GM13976 (cell line): ENCODE data around the gene TPM2.

Experiments used
- DNase-seq: peaks from one replicate; pipeline ENCODE4 v3.0.0; 2012; ENCODE audit warnings: low spot score
- in situ Hi-C: fragments of 300-500 bp; cut with MboI; formaldehyde crosslinking; loops from one replicate; pipeline ENCODE4 v1.12.0; 2022; ENCODE audit warnings: low sequenced_read_pairs, mixed read lengths, inconsistent platforms; ENCODE audit not compliant: unreplicated experiment
- TF ChIP-seq, protein P1 (sequence below): IDR thresholded peaks from 2 replicates; pipeline ENCODE4 v1.5.1; 2012; ENCODE audit warnings: borderline replicate concordance, mild to moderate bottlenecking; ENCODE audit not compliant: insufficient read depth; ENCODE audit errors: extremely low read depth, missing control alignments, control extremely low read depth

Gene TPM2

DNA sequence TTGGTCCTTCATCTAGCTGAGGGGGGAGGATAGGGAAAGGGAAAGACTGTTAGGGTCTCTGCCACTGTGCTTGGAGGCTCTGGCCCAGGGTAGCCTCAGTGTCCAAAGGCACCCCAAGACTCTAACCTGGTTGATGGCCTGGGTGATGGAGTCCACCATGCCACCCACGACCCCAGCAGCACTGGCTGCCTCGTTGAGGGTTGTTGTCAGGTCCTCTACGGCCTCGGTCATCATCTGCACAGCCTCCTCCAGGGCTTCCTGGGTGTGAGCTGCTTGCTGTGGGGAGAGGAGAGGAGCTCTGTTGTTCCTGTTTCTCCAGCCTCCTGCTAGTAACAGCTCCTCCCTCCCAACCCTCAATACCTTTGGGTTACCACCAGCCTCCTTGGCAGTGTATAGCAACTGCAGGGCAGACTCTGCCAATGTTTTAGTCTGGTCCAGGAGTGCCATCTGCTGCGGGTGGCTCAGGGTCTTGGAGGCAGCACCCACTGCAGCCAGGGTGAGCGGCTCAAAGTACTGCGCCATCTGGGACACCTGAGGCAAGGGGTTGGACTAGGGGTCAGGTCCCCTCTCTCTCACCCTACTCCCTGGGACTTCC lies 16.2 kb upstream of the TPM2 start:
- TF ChIP-seq, protein P1, sequence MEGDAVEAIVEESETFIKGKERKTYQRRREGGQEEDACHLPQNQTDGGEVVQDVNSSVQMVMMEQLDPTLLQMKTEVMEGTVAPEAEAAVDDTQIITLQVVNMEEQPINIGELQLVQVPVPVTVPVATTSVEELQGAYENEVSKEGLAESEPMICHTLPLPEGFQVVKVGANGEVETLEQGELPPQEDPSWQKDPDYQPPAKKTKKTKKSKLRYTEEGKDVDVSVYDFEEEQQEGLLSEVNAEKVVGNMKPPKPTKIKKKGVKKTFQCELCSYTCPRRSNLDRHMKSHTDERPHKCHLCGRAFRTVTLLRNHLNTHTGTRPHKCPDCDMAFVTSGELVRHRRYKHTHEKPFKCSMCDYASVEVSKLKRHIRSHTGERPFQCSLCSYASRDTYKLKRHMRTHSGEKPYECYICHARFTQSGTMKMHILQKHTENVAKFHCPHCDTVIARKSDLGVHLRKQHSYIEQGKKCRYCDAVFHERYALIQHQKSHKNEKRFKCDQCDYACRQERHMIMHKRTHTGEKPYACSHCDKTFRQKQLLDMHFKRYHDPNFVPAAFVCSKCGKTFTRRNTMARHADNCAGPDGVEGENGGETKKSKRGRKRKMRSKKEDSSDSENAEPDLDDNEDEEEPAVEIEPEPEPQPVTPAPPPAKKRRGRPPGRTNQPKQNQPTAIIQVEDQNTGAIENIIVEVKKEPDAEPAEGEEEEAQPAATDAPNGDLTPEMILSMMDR, result no peak
- in situ Hi-C loops, result no loop called here
- no peak for DNase-seq

DNA sequence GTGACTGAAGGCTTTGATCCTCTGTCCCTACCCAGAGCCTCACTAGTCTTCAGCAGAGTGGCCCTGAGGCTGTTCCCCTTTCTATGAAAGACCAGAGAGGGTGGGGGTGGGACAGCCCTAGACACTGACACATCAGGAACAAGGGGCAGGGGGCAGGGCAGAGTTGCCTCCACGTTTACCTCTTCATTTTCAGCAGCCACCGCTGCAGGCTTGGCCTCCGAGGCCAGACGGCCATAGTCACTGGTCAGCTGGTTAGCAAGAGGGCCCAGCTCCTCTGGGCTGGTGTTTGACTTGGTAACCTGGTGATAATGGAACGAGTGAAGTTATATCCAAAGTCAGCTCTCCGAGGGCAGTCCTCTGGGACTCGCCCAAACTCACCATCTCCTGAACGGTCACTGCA lies 15.6 kb upstream of the TPM2 start:
- in situ Hi-C loops, result no loop called here
- TF ChIP-seq, protein P1, result no peak
- no peak for DNase-seq

DNA sequence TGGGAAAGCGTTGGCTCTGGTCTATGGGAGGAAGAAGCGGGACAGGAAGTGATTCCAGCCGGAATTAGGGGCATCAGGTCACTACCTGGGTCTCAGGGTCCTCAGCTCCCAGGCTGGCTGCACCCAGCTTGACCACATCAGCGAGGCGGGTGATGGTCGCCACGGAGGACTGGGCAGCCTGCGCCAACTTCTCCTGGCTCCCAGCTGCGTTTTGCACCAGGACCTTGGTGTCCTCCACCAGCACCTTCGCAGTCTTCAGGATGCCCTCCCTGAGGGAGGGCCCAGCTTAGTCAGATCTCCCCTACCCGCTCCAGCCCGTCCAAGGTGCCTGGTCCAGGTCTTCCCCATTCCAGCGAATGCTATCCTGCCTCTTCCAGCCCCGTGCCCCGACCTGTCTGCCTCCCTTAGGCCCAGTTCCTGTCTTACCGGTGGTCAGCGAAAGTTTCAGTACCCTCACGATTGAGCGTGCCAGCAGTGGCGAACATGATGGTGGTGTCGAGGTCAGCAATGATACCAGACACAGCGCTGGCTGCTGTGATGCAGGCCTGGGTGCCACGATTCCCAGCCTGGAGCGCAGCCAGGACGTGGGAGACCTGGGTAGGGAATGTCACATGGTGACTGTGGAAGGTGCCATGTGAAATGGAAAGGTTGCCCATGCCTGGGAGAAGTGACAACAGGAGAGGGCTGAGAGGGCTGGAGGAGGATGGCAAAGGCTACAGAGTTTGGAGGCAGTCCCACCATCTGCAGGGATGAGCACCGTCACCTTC lies 14.4 kb upstream of the TPM2 start:
- in situ Hi-C loops, result no loop called here
- no peak for DNase-seq
- TF ChIP-seq, protein P1, result no peak

DNA sequence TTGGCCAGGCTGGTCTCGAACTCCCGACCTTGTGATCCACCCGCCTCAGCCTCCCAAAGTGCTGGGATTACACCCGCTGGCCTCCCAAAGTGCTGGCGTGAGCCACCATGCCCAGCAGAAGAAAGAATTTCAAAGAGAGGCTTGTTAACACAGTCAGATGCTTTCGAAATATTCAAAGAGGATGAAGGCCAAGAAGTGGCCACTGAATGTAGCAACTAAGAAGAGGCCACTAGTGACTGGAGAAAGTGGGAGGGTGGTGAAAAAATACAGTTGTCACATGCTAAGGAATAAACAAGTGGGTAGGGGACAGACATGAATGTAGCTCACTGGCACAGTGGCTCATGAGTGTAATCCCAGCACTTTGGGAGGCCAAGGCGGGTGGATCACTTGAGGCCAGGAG lies 13.0 kb upstream of the TPM2 start:
- in situ Hi-C loops, result no loop called here
- TF ChIP-seq, protein P1, result no peak
- DNase-seq, result no peak

DNA sequence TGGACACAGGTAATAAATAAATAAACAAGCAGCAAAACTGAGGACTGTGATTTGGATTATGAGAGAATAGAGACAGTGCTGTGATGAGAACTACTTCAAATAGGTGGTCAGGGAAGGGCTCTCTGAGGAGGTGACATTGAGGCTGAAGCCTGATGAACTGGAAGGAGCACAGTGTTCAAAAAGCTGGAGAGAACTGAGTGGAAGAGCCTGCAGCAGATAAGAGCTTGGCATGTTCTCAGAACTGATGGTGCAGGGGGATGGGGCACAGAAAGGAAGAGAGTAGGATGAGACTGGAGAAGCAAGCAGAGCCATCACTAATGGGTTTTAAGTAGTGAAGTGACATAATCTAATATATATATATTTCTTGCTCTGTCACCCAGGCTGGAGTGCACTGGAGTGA lies 11.2 kb upstream of the TPM2 start:
- in situ Hi-C loops, result no loop called here
- TF ChIP-seq, protein P1, result no peak
- no peak for DNase-seq

DNA sequence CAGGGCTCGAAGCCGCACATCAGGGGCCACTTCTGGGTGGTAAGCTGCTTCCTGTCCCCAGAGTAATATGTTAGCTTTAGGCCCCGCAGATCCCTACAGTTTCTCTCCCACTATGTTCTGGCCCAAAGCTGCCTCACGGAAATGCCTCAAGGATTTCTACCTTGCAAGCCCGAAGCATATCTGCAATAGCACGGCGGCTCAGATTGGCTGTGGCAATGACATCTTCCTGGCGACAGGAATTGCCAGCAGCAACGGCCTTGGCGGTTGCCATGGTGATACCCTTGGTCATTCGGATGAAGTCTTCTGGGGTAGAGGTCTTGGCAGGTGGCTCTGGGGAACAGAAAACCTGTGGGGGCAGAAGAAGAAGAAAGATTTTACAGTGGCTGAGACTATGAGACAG lies 10.3 kb upstream of the TPM2 start:
- TF ChIP-seq, protein P1, result no peak
- DNase-seq, result no peak
- in situ Hi-C loops, result no loop called here
